NOMO-1 treated with dmso at 0.1 percent for 144 hours (cell line): ENCODE results near the gene MSANTD2.

Experiments
- DNase-seq: peaks from one replicate; lab custom pipeline; 2025; ENCODE audit not compliant: unreplicated experiment; lab: John Stamatoyannopoulos, UW

MSANTD2 gene

DNA sequence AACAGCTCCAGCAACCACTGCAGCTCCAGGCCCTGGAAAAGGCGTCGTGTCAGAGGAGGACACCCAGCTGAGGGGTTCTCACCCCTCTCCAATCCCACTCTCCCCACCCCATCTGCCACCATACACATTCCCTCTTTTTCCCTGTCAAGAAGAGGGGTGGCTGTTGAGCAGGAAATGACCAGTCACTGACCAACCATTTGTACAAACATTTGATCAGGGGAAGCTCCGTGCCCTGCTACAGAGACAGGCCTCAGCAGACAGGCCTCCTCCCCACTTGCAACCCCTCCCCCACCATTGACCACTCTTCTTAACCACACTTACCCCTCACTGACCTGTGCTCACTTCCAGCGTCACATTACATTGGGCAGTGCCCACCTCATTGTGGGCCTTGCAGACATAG is 45.9 kb downstream of the MSANTD2 start:
- DNase-seq, result no peak

DNA sequence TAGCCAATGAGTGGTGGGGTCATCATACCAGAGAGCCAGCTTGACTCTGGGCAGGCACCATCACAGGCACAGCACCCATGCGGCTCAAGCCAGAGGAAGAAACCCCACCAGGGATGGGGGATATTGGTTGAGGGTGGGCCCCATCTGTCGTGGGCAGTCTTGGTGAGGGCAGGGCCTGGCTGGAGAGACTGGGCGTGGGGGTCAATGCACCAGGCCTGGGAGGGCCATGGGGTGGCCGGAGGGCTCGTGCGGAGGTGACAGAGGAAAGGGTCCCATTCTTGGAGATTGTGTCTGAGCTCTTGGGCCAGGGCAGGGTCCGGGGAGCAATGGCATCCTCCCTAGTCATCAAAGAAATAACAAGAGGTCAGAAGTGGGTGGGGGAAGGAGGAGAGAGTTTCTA is 46.6 kb downstream of the MSANTD2 start:
- no peak for DNase-seq

DNA sequence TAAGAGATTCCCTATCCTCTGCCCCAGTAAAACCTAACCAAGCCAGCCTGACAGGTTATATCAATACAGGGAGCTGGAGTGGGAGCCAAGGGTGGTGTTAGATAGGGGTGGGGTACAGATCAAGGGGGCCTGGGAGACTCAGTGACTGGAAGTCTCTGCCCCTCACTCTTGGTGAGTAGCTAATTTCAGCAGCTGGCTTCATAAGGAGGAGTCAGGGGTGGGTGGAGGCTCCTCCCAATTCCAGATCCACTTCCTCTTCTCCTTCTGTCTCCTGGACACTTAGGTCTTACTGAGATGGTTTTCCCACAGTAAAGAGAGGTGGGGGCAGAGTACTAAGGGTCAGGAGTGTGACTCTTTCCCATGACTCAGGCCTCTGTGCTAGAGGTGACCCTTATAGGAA is 47.0 kb downstream of the MSANTD2 start:
- no peak for DNase-seq

DNA sequence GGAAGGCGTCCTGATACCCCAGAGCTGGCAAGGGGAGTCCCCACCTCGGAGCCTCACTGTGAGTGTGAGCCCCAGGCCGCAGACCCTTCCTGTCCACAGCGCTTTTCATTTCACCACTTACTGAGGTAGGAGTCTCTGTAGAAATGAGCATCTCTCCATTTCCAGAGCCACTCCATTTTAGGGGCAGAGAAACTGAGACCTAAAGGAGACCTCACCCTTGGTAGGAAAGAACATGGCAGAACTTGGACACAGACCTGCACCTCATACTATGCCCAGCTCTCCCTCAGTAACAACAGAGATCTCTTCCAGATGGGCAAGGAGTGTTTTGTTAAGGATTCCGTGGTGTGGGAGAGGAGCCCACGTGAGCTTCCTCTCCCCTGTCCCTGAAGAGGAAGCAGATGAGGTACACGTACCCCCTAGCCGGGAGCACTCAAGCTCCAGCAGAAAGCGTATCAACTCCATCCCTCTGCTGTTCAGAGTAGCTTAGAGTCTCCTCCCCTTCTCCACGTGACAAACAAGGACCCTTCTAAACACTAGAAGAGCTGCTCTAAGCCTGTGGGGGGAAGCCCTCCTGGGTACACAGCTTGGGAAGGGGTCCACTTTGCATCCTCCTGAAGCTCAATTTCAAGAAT is 47.6 kb downstream of the MSANTD2 start:
- no peak for DNase-seq

DNA sequence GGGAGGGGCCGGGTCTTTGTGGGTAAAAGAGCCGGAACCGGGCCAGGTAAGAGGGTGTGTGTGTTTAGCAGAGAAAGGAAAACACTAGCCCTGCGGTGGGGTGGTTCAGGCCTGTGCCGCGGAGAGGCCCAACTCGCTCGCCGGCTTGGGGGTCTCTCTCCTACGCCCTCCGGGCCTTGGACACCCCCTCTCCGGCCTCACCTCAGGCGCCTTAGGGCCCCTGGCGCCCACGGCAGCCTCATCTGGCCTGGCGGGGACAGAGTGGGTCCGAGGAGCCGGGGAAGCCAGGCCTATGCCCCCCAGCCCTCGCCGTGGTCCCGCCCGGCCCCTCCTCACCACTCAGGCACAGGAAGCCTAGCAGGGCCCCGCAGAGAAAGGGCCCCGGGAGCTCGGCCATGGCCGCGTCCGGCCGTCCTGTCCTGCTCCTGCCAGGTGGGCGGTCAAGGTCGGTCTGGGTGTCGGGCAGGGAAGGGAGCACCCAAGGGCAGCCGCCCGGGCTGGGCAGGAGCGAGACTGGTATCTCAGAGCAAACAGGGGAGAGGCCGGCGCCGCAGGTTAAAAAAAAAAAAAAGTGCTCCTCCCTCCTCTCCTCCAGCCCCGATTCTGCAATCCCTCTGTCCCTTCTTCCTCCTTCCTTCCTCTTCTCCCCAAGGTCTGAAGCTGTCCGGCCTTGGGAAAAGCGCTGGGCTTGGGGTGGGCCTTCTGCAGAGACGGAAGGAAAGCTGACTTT is 48.3 kb downstream of the MSANTD2 start, which contains the start of gene VSIG2:
VSIG2 (minus strand) TSS at position 515 of the 730 bp plus-strand sequence; CDS start at position 397, 118 bp downstream.
- DNase-seq, result no peak

DNA sequence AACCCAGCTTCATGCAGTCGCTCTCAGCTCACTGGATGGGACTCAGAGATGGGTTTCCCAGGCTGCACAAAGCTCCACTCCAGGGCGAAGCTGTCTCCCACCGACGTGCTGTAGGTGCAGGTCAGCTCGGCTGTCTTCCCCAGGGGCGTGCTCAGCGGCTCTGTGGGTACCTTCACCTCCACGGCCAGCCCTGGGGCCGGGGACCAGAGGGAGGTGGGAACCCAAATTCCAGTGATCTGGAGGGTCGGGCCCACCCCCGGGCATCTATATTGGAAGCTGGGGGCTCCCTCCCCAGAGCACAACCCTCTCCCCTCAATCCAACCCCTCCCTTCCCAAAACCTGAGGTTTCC is 48.8 kb downstream of the MSANTD2 start:
- DNase-seq, result no peak

DNA sequence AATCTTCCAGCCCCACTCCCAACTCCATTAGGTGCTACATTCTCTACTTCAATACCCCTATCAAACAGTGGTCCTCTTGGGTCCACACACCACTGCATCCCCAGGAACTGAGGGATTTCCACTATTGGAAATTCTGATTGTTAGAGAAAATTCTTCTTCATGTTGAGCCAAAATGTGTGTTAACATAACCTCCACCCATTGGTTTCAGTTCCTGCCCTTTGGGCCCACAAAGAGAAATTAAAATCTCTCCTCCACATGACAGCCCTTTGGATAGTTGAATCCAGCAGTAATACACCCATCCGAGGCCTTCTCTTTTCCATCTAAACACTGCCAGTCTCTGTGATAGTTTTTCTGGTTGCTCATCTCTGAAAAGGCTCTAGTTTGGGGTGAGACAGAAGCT is 50.3 kb downstream of the MSANTD2 start:
- no peak for DNase-seq

DNA sequence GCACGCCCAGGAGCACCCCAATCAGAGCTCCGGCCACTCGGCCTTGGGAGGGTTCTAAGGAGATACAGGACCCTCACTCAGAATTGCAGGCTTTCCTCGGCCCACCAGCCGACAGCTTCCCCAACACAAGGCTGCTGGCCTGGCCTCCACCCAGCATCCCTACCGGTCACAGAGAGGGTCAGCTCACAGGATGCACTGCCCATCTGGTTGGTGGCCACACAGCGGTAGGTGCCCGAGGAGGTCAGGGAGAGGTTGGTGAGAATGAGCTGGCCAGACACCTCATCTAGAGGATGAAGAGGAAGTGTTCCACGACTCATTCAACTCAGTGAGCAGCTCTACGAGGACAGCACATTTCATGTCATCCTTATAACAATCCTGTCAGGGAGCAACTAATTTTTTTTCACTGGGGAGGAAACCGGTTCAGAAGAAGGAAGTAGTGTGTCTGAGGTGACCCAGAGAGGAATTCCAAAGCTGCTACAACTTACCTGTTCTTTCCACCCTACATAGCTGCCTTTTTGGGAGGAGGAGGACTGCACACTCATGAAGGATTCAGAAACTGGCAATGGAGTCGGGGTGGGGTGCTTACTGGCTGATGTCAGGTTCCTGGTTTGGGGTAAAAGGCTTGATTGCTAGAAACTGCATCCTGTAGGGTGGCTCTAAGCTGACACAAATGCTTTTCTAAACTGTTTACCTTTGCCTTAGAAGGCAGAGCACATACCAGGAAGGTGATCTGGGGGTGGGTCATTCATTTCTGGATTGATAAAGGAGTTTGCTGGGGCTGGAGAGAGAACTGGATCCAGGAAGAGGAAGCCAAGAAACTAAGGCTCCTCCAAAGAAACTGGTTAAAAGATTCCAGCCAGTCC is 51.5 kb downstream of the MSANTD2 start:
- no peak for DNase-seq

DNA sequence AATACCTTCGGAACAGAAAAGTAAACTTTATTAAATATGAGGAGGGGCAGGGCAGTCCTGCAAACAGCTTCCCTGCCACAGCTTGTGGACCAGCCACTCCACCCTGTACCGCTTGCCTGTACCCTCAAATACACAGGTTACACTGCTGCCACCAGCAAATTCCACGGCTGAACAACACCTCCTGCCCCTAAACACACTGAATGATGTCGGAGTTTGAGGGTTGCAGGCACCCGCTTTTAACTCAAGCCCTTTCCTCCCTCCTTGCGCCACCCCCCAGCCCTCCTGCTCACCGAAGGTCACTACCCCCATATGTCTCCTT is 52.1 kb downstream of the MSANTD2 start:
- DNase-seq, result no peak

DNA sequence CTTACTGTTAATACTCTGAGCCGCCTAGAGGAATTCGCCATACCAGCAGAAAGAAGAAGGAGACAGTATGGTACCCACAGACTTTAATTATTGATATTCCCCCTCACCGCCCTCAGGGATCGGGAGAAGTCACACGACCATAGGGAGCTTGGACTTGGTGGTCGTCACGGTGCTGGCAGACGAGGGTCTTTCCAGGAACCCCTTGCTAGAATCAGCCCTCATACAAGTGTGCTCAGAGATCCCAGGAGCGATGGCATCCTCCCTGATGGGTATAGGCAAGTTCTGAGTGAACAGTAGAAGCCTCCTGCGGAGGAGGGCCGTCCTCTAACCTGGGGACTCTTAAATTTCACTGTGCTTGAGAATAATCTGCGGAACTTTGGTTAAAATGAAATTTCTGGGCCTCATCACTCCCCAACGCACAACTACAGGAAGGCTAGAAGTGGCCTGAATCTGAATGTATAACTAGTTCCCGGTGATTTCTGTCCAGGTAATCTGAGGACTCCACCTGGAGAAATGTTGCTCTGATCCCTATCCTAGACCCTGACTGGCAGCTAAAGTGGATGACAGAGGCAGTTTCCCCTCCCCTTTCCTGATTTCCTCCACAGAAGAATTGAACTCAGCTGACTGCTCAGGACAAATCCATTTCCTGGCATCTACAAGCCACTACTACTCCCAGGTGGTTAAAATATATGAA is 52.7 kb downstream of the MSANTD2 start:
- DNase-seq, result no peak

DNA sequence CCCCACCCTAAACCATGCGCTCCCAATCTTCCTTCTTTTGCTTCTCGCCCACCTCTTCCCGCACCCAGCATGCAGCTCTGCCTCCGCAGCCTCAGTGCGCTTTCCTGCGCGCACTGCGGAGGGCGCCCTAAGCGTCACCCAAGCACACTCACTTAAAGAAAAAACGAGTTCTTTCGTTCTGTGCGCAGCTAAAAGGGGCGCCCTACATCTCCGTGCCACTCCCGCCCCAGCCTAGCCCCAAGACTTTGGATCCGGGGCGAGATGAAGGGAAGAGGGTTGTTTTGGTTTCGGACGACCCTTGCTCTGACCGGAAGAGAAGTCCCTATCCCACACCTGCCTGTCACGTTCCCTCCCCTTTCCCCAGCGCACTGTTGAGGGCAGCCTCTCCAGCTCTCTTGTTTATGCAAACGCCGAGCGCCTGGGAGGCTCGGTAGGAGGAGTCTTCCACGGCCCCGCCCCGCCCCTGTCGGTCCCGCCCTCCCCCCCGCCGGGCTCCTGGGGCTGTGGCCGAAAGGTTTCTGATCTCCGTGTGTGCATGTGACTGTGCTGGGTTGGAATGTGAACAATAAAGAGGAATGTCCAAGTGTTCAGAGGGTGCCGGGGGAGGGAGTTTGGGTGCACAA is 53.5 kb downstream of the MSANTD2 start:
- no peak for DNase-seq

DNA sequence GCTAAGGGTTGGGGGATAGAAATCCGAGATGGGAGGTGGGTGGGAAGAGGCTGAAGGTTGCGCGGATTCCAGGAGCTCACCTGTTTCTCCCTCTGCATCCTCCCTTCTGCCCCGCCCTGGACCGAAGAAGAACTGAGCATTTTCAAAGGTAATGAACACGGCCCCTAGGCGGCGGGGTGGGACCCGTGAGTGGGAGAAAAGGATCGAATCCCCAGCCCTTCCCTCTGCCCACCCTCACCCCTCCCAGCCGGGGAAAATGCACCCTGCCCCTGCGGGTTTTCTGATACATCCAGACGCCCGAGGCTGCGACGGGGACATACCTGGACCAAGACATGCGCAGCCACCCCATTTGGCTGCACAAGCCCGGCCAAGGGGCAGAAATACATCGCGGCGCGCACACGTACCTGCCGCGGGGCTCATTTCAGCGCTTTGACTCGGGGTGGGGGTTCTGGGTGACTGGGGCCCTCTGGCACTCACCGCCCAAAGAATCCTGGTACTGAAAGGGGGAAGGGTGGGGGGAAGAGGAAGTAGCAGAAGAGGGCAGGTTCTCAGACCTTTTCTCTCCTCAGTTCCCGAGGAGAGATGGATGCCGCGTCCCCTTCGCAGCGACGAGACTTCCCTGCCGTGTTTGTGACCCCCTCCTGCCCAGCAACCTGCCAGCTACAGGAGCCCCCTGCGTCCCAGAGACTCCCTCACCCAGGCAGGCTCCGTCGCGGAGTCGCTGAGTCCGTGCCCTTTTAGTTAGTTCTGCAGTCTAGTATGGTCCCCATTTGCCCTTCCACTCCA is 54.2 kb downstream of the MSANTD2 start:
- no peak for DNase-seq

DNA sequence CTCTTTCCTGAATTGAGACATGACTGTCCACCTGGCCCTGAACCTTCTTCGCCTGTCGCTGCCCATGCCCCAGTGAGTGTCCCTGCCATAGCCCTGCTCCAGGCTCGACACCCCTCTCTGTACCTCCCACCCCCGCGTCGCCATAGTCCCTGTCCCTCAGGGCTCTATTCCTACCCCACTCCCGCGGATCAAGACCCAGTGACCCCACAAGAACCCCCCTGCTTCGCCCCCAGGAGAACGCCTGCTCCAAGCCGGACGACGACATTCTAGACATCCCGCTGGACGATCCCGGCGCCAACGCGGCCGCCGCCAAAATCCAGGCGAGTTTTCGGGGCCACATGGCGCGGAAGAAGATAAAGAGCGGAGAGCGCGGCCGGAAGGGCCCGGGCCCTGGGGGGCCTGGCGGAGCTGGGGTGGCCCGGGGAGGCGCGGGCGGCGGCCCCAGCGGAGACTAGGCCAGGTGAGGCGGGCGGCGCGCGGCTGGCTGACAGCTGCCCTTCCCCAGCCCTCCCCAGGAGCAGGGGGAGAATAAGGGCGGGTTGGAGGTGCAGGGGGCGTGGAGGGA is 54.9 kb downstream of the MSANTD2 start:
- DNase-seq, result no peak

DNA sequence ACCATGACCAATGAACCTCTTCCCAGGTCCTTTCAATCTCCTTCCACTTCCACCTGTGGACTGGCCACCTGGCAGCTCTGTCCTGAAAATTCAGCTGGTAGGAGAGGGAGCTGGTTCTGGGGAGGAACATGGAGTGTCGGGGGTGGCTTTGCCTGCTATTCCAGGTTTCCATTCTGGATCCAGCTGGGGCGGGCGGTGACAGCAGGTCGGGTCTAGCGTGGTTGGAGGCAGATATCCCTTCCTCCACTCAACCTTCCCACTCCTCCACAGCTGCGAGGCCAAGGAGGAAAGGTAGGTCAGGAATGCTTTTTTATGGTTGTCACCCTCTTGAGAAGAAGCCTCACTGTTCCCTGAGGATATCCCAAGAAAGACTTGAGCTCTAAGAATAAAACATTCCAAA is 57.2 kb downstream of the MSANTD2 start:
- no peak for DNase-seq

DNA sequence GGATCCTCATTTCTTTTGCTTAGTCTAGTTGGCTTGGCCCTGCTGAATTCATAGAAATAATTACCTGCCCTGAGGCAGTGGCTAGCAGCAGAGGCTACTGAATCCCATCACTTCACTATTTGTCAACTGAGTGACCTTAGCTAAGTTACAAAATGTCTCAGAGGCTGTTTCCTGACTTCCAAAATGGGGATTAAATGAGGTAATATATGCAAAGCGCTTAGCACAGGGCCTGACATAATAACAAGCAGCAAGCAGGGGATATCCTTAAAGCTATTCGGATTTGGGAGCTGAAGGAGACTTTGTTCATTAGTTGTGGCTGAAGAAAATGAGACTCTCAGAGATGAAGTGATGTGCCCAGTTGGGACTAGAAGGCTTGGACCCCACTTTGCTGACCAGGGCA is 57.7 kb downstream of the MSANTD2 start:
- DNase-seq, result no peak

DNA sequence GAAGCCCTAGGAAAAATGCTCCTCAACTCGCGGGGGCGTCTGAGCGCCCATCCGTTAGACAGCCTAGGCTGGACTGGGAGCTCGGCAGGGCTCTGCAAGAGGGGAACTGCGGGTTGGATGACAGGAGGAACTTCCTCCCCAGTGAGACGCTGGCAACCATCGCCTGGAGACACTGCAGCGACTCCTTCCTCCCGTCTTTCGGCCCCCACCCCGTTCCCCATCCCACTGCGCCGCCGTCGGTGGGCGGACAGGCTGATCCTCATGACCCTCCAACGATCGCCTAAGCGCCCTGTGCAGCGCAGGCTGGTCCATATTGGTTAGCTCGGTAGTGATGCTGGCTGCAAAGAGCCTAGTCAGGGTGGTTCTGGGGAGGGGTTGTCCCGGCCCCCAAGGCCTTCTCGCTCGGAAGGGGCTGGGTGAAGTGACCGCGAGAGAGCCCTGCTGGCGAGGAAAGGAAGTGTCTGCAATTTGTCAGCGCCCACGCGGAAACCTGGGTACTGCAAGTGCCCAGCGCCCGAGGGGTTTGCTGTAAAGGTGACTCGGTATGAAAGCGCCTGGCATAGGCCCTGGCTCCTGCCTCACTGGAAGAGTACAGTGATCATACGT is 59.8 kb downstream of the MSANTD2 start:
- DNase-seq, result peak; percentile 28

DNA sequence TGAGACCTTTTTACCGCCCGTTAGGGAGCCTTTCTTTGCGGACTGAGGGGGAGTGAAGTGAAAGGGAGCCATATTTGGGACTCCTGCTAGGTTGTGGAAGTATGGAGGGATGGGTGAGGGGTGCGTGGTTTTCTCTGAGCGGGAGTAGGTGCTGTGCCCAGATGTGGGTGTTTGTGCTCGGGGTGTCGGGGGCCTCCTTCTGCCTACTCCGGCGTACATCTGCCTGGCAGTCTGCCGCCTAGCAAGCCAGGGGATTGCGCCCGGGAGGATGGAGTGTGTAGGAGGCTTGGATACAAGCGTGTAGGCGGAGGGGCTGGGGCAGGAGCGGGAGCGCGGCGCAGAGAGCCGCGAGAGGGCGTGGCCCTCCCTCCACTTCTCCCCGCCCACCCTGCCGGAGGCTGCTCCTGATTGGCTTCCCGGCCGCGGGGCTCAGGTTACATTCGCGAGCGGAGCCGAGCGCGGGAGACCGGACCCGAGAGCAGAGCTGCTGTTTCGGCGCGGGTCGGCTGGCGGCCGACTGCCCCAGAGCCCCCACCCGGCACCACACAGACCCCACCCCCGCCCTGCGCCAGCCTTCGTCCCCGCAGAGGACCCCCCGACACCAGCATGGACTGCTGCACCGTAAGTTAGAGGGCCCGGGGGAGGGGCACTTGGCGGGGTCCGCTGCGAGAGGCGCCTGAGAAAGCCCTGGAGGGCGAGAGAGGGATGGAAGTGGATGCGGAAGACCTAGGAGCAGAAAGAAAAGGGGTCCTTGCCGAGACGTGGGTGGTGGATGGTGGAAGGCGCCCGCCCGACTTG is 60.5 kb downstream of the MSANTD2 start, which contains the start of gene NRGN:
NRGN (plus strand) TSS at position 464 of the 798 bp plus-strand sequence; CDS start at position 607, 143 bp downstream.
- peak; percentile 87 for DNase-seq

DNA sequence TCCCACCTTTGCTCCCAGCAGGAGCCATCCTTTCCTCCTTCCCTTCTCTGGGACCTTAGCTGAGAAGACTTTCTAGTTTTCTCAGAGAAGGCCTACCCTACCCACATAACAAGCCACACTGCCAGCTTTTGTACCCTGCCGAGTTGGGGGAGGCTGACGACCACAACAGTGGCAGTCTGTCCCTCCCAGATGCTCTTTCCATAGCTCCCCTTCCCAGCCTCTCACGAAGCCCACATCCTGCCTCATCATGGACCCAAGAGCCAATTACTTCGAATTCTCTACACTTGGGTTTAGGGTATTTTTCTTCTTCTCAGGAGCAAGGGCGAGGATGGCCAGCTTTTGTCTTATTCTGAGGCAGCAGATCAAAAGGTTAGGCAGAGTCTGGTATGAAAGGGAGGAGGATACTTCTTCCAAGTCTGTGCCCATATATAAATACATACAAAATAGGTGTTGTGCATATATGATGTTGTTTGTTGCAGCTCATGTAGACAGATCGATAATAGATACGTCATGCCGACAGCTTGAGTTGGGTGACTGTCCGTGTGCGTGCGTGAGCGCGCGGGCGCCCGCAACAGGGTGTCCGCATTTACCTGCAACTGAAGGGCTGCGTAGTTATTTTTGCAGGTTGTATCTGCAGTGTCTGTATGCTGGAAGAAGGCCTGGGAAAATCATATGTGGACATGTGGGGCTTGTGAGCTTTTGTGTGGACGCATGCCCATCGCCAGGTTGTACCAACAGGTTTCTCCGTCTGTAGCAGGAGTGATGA is 61.3 kb downstream of the MSANTD2 start:
- DNase-seq, result no peak
